Activated CD4-positive, alpha-beta T cell treated with anti-CD3 and anti-CD28 coated beads, Interleukin-2, amount 10 ng/mL, durations not matched to agents 24 days and 14 days (primary cell): ENCODE data around the gene NKX6-2. TPM values are rescaled to one million over a fixed set of nuclear protein-coding genes. Genes with fewer than 3 reads are reported as not detected.
"Not testable (repeated sequence)": the region's sequence is repeated elsewhere in the genome, so short reads cannot be mapped to it uniquely, and the experiment has no call there.

Experiments
- DNase-seq: peaks from one replicate; pipeline ENCODE4 v3.0.0; 2022
- H3K27ac Mint-ChIP-seq: one replicate; pipeline ENCODE4 v1.8.0; 2022; ENCODE audit warnings: mild to moderate bottlenecking, mixed read lengths
- H3K27me3 Mint-ChIP-seq: one replicate; pipeline ENCODE4 v1.8.0; 2022; ENCODE audit warnings: mixed read lengths
- H3K36me3 Mint-ChIP-seq: one replicate; pipeline ENCODE4 v1.8.0; 2022; ENCODE audit warnings: low read depth, mild to moderate bottlenecking, mixed read lengths
- H3K4me1 Mint-ChIP-seq: one replicate; pipeline ENCODE4 v1.8.0; 2021; ENCODE audit warnings: mixed read lengths
- H3K4me3 Mint-ChIP-seq: one replicate; pipeline ENCODE4 v1.8.0; 2022; ENCODE audit warnings: mild to moderate bottlenecking, moderate library complexity, mixed read lengths
- H3K9me3 Mint-ChIP-seq: one replicate; pipeline ENCODE4 v1.8.0; 2021; ENCODE audit warnings: mixed read lengths
- intact Hi-C: fragments of 100-400 bp; cut with micrococcal nuclease; formaldehyde crosslinking; loops from one replicate; pipeline ENCODE4 v1.15.1; 2023
- total RNA-seq: library from RNA; stranded (reverse); gene quantifications from 2 replicates; pipeline ENCODE4 v1.2.3, GENCODE V29; 2022

Gene NKX6-2
- total RNA-seq, 1 donor from 2014 or later = not detected

GRCh38 chr10:132796846-132797245 is 10.9 kb upstream of the NKX6-2 start:
- DNase-seq = no peak
- Mint-ChIP-seq H3K27me3 (no peaks in the 10 kb centered on the region), H3K36me3 (no peaks in the 10 kb centered on the region), H3K27ac (no peak overlapping the region), H3K4me3 (no peak overlapping the region), H3K4me1 (no peaks in the 10 kb centered on the region), H3K9me3 (no peaks in the 10 kb centered on the region)
- intact Hi-C loops = no loop called here

- no peak overlapping the region for H3K4me3 Mint-ChIP-seq
- H3K27ac Mint-ChIP-seq = no peak overlapping the region
- H3K27me3 Mint-ChIP-seq = peaks cover 8% of the 10 kb centered on the region
- no peaks in the 10 kb centered on the region for H3K36me3 Mint-ChIP-seq
- intact Hi-C loops = no loop called here
- H3K9me3 Mint-ChIP-seq = no peaks in the 10 kb centered on the region
- DNase-seq = no peak
- no peaks in the 10 kb centered on the region for H3K4me1 Mint-ChIP-seq
Measured at GRCh38 chr10:132793871-132794849, 8.2 kb upstream of the NKX6-2 start.

- no peak for DNase-seq
- H3K4me1 Mint-ChIP-seq = no peaks in the 10 kb centered on the region
- H3K27me3 Mint-ChIP-seq = peaks cover 11% of the 10 kb centered on the region
- H3K4me3 Mint-ChIP-seq = no peak overlapping the region
- intact Hi-C loops = no loop called here
- H3K36me3 Mint-ChIP-seq = no peaks in the 10 kb centered on the region
- no peaks in the 10 kb centered on the region for H3K9me3 Mint-ChIP-seq
- H3K27ac Mint-ChIP-seq = no peak overlapping the region
Measured at GRCh38 chr10:132793213-132793612, 7.3 kb upstream of the NKX6-2 start.

- no peaks in the 10 kb centered on the region for H3K9me3 Mint-ChIP-seq
- intact Hi-C loops = no loop called here
- no peak overlapping the region for H3K4me3 Mint-ChIP-seq
- H3K4me1 Mint-ChIP-seq = no peaks in the 10 kb centered on the region
- no peak for DNase-seq
- peaks cover 11% of the 10 kb centered on the region for H3K27me3 Mint-ChIP-seq
- no peaks in the 10 kb centered on the region for H3K36me3 Mint-ChIP-seq
- no peak overlapping the region for H3K27ac Mint-ChIP-seq
Measured at GRCh38 chr10:132792796-132793195, 6.8 kb upstream of the NKX6-2 start.

GRCh38 chr10:132792099-132792498 is 6.2 kb upstream of the NKX6-2 start:
- DNase-seq, H3K36me3 Mint-ChIP-seq, H3K4me1 Mint-ChIP-seq, intact Hi-C loops, H3K9me3 Mint-ChIP-seq, H3K4me3 Mint-ChIP-seq, H3K27ac Mint-ChIP-seq: not testable (repeated sequence)
- H3K27me3 Mint-ChIP-seq = peaks cover 11% of the 10 kb centered on the region

GRCh38 chr10:132790934-132791829 is 5.2 kb upstream of the NKX6-2 start:
- H3K4me1 Mint-ChIP-seq = no peaks in the 10 kb centered on the region
- no peak overlapping the region for H3K27ac Mint-ChIP-seq
- no peak for DNase-seq
- no peaks in the 10 kb centered on the region for H3K9me3 Mint-ChIP-seq
- peaks cover 11% of the 10 kb centered on the region for H3K27me3 Mint-ChIP-seq
- no peaks in the 10 kb centered on the region for H3K36me3 Mint-ChIP-seq
- H3K4me3 Mint-ChIP-seq = no peak overlapping the region
- intact Hi-C loops = no loop called here

- H3K4me1 Mint-ChIP-seq = no peaks in the 10 kb centered on the region
- H3K4me3 Mint-ChIP-seq = no peak overlapping the region
- H3K27me3 Mint-ChIP-seq = peaks cover 11% of the 10 kb centered on the region
- no peaks in the 10 kb centered on the region for H3K9me3 Mint-ChIP-seq
- intact Hi-C loops = no loop called here
- H3K36me3 Mint-ChIP-seq = no peaks in the 10 kb centered on the region
- DNase-seq = no peak
- no peak overlapping the region for H3K27ac Mint-ChIP-seq
Measured at GRCh38 chr10:132790470-132790869, 4.5 kb upstream of the NKX6-2 start.

- no peaks in the 10 kb centered on the region for H3K4me1 Mint-ChIP-seq
- intact Hi-C loops = loop anchor here (10.0 kb wide), 1 partner anchor 135 kb away; no protein-coding TSS in a partner anchor
- no peak overlapping the region for H3K4me3 Mint-ChIP-seq
Measured at GRCh38 chr10:132789659-132790148, 3.8 kb upstream of the NKX6-2 start.

GRCh38 chr10:132788831-132789219 is 2.9 kb upstream of the NKX6-2 start:
- intact Hi-C loops = loop anchor here (10.0 kb wide), 1 partner anchor 134 kb away; no protein-coding TSS in a partner anchor
- H3K9me3 Mint-ChIP-seq = no peaks in the 10 kb centered on the region
- no peaks in the 10 kb centered on the region for H3K36me3 Mint-ChIP-seq
- H3K27me3 Mint-ChIP-seq = peaks cover 13% of the 10 kb centered on the region
- H3K27ac Mint-ChIP-seq = no peak overlapping the region
- no peak for DNase-seq
- H3K4me1 Mint-ChIP-seq = no peaks in the 10 kb centered on the region
- no peak overlapping the region for H3K4me3 Mint-ChIP-seq

More at GRCh38 chr10:132789659-132790148, 3.8 kb upstream of the NKX6-2 start:
- H3K27ac Mint-ChIP-seq = no peak overlapping the region
- peaks cover 11% of the 10 kb centered on the region for H3K27me3 Mint-ChIP-seq
- H3K9me3 Mint-ChIP-seq = no peaks in the 10 kb centered on the region
- DNase-seq = no peak
- H3K36me3 Mint-ChIP-seq = no peaks in the 10 kb centered on the region

- DNase-seq = no peak
- Mint-ChIP-seq H3K4me3 (no peak overlapping the region), H3K27me3 (peaks cover 17% of the 10 kb centered on the region), H3K4me1 (no peaks in the 10 kb centered on the region), H3K27ac (no peak overlapping the region), H3K36me3 (peaks cover 2% of the 10 kb centered on the region), H3K9me3 (no peaks in the 10 kb centered on the region)
- intact Hi-C loops = loop anchor here (10.0 kb wide), 1 partner anchor 134 kb away; no protein-coding TSS in a partner anchor
Measured at GRCh38 chr10:132788180-132788830, 2.4 kb upstream of the NKX6-2 start.

GRCh38 chr10:132787495-132788179 is 1.7 kb upstream of the NKX6-2 start:
- H3K27ac Mint-ChIP-seq = no peak overlapping the region
- peaks cover 24% of the 10 kb centered on the region for H3K27me3 Mint-ChIP-seq
- DNase-seq = no peak
- H3K9me3 Mint-ChIP-seq = no peaks in the 10 kb centered on the region
- H3K36me3 Mint-ChIP-seq = peaks cover 6% of the 10 kb centered on the region
- H3K4me1 Mint-ChIP-seq = no peaks in the 10 kb centered on the region
- intact Hi-C loops = loop anchor here (10.0 kb wide), 1 partner anchor 133 kb away; no protein-coding TSS in a partner anchor
- no peak overlapping the region for H3K4me3 Mint-ChIP-seq

- intact Hi-C loops = loop anchor here (10.0 kb wide), 1 partner anchor 132 kb away; no protein-coding TSS in a partner anchor
- Mint-ChIP-seq H3K27me3 (peaks cover 25% of the 10 kb centered on the region), H3K9me3 (no peaks in the 10 kb centered on the region), H3K36me3 (peaks cover 6% of the 10 kb centered on the region), H3K27ac (no peak overlapping the region), H3K4me3 (no peak overlapping the region), H3K4me1 (no peaks in the 10 kb centered on the region)
- DNase-seq = no peak
Measured at GRCh38 chr10:132786884-132787494, 1.0 kb upstream of the NKX6-2 start.
